Hematopoietic multipotent progenitor cell treated with erythropoietin and hydrocortisone succinate and interleukin-3 and kit ligand, for 8 days (in vitro differentiated cells): Measurements from ENCODE around the gene DIRAS1.
"Not testable (repeated sequence)": the region's sequence is repeated elsewhere in the genome, so short reads cannot be mapped to it uniquely, and the experiment has no call there.

Source experiments
- DNase-seq: peaks from one replicate; pipeline ENCODE4 v3.0.0-alpha.2; 2015

DIRAS1 gene

GRCh38 chr19:2703691-2704216 is 17.4 kb downstream of the DIRAS1 start:
- no peak for DNase-seq

GRCh38 chr19:2703077-2703437 is 18.1 kb downstream of the DIRAS1 start:
- no peak for DNase-seq

GRCh38 chr19:2702170-2703076 is 18.7 kb downstream of the DIRAS1 start, which contains the start of gene GNG7:
Gene GNG7 (minus strand): TSS chr19:2702694. CDS start chr19:2520688, 182,006 bp downstream.
- peak; percentile 86 for DNase-seq

GRCh38 chr19:2701361-2702169 is 19.6 kb downstream of the DIRAS1 start:
- DNase-seq, result no peak

GRCh38 chr19:2700660-2701360 is 20.4 kb downstream of the DIRAS1 start:
- no peak for DNase-seq

GRCh38 chr19:2699413-2700140 is 21.6 kb downstream of the DIRAS1 start:
- DNase-seq, result no peak

GRCh38 chr19:2694196-2694595 is 27.0 kb downstream of the DIRAS1 start:
- no peak for DNase-seq

GRCh38 chr19:2693492-2694160 is 27.5 kb downstream of the DIRAS1 start:
- DNase-seq, result no peak

- no peak for DNase-seq
Observed at GRCh38 chr19:2691951-2692350, 29.2 kb downstream of the DIRAS1 start.

GRCh38 chr19:2690856-2691255 is 30.3 kb downstream of the DIRAS1 start:
- DNase-seq, result no peak

- no peak for DNase-seq
Observed at GRCh38 chr19:2686360-2686759, 34.8 kb downstream of the DIRAS1 start.

- no peak for DNase-seq
Observed at GRCh38 chr19:2685204-2685704, 35.9 kb downstream of the DIRAS1 start.

- no peak for DNase-seq
Observed at GRCh38 chr19:2683430-2684003, 37.7 kb downstream of the DIRAS1 start.

- no peak for DNase-seq
Observed at GRCh38 chr19:2680808-2681207, 40.4 kb downstream of the DIRAS1 start.

- DNase-seq, result no peak
Observed at GRCh38 chr19:2679439-2679838, 41.7 kb downstream of the DIRAS1 start.

- not testable (repeated sequence) for DNase-seq
Observed at GRCh38 chr19:2678948-2679347, 42.2 kb downstream of the DIRAS1 start.

- DNase-seq, result no peak
Observed at GRCh38 chr19:2678044-2678671, 43.0 kb downstream of the DIRAS1 start.

- DNase-seq, result no peak
Observed at GRCh38 chr19:2676823-2677222, 44.3 kb downstream of the DIRAS1 start.

- no peak for DNase-seq
Observed at GRCh38 chr19:2675892-2676291, 45.3 kb downstream of the DIRAS1 start.

- no peak for DNase-seq
Observed at GRCh38 chr19:2670217-2670616, 51.0 kb downstream of the DIRAS1 start.
